CD1c-positive myeloid dendritic cell (primary cell): ENCODE measurements around the gene PDILT.
"Not testable (repeated sequence)": the region's sequence is repeated elsewhere in the genome, so short reads cannot be mapped to it uniquely, and the experiment has no call there.

Source experiments
- DNase-seq: peaks from one replicate; pipeline ENCODE4 v3.0.0-alpha.2; 2016; ENCODE audit errors: extremely low spot score

The PDILT gene

DNA sequence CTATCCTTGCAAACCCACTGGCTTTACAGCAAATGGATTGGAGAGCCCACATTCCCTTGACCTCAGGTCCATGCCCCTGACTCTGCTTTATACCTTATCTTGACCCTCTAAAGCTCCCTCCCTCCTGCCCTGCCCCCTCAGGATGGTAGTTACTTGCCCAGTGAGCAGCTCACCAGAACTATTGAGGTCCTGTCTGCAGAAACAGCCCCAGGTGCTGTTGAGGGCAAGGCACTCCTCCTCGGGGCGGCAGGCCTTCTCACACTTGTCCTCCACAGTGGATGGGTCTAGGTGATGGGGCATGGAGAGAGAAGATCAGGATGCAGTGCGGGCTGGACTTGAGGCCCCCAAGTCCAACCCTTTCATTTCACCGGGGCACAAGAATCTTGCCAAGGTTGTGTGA is 81.8 kb downstream of the PDILT start:
- DNase-seq: no peak

DNA sequence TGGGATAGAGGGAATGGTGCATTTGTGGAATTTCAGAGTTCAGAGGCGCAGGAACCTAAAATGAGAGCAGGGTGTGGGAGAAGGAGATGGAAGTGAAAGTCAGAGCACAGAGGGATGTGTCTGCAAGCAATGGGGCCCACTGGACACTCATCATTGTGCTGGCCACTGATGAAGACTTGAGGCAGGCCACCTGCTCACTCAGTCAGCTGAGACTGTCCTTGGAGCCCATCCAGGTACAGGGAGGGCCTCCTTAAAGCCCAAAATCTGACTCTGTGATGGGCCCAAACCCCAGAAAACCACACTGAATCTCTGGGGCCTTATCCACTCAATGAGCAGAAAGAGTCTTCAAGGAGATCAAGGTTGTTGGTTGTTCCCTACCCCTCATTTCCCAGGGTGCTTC is 82.9 kb downstream of the PDILT start:
- no peak for DNase-seq

DNA sequence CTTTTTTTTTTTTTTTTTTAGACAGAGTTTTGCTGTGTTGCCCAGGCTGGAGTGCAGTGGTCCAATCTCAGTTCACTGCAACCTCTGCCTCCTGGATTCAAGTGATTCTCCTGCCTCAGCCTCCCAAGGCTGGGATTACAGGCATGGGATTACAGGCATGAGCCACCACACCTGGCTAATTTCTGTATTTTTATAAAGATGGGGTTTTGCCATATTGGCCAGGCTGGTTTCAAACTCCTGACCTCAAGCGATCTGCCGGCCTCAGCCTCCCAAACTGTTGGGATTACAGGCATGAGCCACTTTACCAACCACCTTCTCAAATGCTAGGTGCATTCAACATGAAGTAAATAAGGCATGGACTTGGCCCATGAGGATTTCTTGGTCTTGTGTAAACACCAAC is 83.5 kb downstream of the PDILT start:
- not testable (repeated sequence) for DNase-seq

DNA sequence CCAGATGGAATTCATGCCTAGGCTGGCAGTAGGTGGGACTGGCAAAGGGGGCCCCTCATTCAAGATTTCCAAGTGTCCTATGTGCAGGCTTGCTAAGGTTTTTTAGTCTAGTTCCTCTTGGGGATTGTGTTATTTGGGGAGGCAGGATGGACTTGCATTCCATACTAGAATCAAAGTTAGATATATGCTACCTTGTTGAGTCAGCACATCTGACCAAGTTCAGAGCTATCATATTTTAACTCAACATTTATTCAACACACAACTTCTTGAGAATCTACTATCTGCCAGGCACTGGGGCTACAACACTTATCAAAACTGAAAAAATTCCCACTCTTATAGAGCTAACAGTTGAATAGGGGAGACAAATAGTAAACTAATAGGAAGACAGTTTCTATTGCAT is 83.9 kb downstream of the PDILT start:
- DNase-seq: no peak

DNA sequence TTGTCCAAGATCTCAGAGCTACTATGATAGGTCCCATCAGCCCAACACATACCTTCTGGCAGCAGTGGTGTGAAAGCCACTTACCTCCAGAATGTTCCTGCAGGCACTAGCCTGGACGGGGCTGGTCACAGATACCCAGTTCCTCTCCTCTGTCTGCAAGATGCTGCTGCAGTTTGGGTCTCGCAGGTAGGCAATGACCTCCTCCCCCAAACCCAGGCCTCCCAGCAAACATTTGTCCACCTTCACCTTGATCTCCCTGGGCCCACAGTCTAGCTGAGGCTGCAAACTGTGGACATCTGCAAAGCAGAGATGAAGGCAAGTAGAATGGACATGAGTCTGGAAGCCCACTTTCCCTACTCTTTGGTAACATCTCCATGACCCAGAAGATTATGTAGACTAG is 84.4 kb downstream of the PDILT start:
- no peak for DNase-seq

DNA sequence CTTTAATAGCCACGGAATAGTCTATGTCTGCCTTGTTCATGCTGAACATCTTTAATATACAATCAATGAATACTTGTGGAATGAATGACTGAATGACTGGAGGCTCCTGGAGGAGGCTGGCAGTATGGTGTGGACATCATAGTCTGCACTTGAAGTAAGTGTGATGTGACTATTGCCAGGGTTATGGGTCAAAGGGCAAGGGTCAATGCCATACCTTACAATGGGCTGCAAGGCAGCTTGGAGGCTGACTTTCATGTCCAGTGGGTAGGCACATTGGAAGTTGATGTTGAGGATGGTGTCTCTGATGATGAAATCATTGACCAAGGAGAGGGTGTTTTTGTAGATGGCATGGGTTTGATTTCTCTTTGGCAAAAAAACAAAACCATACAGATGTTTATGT is 85.1 kb downstream of the PDILT start:
- no peak for DNase-seq

DNA sequence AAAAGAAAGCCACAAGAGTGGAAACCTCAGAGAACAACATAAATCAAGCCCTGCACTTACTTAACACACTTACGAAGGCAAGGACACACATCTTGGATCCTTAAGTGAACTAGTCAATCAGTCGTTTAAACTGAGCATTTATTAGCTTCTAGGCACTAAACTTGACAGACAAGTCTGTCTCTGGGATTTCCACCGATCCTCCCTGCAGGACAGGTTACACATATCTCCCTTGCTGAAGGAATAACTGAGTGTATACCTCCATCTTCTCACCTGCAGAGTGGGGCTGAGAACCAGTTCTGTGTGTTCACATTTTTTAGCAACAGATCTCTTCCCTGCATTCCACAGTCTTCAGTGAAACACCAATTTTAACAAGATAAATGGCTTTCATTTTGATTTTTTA is 86.1 kb downstream of the PDILT start:
- DNase-seq: no peak

DNA sequence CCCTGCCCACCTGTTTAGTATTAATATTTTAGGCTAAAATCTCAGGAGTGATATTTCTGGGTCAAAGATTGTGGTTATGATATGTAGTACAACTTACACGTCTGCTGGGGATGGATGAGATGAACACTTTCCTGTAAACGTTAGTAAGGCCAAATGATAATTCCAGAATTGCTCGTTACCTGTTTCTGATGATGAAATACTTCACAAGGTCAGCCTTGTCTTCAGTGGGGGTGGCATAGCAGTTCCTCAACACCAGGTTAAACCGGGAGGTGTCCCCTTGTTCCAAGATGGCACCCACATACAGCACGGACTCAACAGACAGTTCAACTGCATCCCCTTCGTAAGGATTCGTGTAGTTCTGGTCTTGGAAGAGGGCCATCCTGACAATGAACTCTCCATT is 86.5 kb downstream of the PDILT start:
- no peak for DNase-seq

DNA sequence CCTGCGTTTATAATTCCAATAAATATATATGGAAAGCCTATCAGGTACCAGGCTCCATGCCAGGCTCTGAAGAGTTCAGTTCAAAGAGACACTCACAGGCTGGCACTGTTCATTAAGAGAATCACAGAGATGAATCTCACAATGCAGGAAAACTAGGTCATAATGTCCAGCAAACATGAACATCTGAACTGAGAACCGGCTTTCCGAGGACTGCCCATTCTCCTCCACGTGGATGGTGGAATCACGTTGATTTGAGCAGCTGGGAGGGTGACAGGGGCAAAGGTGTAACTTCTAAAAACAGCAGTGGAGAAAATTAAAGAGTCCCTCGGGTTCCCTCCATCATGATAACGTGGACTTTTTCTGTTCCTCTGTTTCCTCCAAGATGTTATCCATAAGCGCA is 87.4 kb downstream of the PDILT start:
- no peak for DNase-seq

DNA sequence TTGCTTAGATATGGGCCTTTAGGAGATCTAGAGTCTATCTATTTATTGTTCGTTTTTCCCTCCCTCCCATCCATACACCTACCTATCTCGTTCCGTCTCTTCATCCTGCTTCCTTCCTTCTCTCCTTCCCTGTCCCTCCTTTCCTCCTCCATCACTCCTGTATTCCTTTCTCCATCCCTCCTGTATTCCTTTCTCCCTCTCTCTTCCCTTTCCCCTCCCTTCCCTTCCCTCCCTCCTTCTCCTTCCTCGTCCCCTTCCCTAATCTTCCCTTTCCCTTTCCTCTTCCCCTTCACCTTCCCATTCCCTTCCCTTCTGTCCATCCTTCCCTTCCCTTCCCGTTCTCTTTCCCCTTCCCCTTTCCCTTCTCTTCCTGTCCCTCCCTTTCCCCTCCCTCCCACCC is 87.8 kb downstream of the PDILT start:
- no peak for DNase-seq

DNA sequence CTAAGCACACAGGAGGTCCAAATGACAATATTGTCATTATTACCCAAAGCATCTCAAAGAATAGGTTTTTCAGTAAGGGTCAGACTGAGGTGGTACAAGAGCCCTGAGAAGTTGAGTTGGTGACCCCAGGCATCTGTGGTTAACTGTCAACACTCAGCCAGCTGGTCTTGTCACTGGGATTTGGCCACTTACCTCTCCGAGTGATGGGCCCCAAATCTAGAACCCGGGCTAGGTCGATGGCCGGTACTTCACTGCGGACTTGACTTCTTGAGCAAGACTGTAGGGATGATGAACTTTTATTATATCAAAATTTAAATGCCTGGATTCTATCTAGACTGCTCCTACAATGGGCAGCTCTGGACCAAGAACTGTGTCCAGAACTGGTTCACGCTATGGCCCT is 88.8 kb downstream of the PDILT start:
- no peak for DNase-seq

DNA sequence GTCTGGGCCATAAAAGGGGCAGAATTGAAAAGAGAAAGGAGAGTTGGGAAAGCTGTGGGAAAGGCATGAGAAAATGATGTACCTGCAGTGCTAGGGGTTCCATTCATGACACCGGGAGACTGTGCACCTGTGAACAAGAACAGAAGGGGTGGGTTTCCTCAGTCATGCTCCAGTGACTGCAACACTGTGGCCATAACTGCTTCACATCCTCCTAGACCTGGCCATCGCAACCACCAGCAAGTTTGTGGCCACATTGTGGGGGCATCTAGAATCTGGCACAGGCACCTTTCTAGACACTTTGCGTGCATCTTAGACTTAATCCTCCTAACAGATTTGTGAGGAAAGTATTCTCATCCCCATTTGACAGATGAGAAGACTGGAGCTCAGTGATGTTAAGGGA is 90.0 kb downstream of the PDILT start:
- no peak for DNase-seq

DNA sequence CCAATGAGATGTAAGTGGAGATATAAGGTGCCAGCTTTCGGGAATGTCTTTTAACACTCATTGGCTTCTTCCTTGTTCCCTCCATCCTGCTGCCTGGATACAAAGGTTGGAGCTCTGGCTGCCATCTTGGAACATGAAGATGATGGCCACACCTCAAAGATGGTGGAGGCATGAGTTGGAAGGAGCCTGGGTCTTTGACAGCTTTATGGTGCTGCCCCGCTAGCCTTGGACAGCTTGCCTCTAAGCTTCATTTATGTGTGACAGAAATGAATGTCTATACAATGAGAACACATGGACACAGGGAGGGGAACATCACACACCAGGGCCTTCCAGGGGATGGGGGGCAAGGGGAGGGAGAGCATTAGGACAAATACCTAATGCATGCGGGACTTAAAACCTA is 90.8 kb downstream of the PDILT start:
- DNase-seq: no peak

DNA sequence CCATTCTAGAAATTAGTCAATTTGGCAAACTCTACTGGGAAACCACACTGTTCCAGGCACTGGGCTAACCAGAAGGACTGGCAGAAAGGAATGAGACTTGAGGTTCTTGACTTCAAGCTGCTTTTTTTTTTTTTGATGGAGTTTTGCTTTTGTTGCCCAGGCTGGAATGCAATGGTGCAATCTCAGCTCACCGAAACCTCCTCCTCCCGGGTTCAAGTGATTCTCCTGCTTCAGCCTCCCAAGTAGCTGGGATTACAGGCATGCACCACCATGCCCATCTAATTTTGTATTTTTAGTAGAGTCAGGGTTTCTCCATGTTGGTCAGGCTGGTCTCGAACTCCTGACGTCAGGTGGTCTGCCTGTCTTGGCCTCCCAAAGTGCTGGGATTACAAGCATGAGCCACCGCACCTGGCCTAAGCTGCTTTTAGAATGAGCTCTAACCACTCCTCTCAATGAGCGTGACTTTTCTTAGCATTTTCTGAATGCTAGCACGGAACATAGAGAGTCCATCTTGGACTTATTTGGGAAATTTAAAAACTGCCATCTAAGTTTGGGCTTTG is 91.9 kb downstream of the PDILT start:
- DNase-seq: not testable (repeated sequence)

DNA sequence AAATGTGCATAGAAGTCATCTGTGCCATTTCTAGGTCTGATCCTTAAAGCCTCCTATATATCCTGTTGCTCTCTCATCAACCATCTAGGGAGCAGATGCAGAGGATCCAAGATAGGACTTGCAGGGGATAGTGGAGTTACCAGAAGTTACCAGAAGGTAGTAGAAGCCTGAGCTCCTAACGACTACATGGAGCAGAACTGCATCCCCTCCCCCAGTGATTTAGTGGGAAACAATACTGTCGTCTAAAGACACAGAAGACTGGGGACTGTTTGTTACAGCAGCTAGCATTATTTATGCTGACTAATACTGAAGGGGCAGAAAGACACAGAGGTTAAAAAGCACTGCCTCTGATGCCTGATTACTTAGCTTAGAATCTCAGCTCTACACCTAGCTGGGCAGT is 93.0 kb downstream of the PDILT start:
- DNase-seq: no peak

DNA sequence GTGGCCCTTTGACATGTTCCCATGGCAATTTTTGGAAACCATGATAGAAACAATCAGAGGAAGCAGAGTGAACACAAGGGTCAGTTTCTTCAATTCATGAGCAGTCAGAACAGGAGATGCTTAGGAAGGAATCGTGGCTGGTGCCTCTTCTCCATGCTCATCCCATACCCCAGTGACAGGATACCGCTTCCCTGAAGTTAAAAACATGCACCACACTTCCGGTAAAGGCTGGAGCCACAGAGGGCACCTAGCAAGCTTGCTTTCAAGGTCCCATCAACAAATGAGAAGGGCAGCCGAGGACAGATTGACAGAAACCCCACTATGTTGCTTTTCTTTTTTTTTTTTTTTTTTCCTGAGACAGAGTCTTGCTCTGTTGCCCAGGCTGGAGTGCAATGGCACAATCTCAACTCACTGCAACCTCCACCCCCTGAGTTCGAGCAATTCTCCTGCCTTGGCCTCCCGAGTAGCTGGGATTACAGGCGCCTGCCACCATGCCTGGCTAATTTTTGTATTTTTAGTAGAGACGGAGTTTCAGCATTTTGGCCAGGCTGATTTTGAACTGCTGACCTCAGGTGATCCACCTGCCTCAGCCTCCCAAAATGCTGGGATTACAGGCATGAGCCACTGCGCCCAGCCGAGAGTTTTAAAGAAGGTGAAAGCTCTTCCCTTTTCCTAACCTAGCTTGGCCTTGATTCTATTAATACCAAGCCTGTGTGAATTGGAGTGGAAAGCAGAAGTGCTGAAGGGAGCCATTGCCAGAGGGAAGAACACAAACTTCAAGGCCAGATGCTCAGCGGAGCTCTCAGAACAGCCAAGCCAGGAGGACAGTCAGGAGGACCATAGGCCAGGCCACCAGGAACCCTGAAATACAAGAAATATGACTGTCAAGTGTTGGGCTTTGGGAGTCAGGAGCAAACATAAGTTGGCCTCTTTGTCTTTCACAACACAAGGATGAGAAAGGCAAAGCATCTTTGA is 93.8 kb downstream of the PDILT start:
- DNase-seq: no peak

DNA sequence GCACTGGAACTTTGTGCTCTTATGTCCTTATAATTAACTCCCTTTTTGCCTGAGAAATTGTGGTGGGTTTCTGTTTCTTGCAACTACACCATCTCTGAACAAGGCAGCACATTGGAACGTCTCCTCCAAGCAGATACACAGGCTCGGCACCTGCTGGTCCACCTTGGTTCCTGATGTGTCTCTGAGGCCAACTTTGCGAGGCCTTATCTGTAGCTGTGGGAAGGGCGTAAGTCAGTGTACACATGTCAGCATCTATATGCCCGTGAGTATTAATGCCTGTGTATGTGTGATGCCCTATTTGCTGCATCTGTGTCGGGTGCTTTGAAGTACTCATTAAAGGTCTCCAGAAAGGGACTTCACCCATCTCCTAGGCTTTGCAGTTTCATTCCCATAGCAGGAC is 94.8 kb downstream of the PDILT start:
- no peak for DNase-seq
